ENCODE measurements around the gene PHPT1.

The PHPT1 gene

DNA sequence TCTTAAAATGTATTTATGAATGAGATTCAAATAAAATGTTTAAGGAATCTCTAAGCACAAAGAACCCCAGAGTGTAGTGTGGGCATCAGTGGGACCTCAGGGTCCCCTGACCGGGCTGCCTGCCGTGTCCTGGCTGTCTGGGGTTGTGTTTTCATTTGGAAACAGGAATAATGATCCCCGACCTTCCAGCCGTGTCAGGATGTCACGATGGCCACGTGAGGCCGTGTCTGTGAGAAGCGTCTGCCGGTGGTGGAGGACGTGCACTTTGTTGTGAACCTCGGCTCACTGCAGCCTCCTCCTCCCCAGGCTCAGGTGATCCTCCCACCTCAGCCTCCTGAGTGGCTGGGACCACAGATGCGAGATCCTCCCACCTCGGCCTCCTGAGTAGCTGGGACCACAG lies 41.5 kb downstream of the PHPT1 start:
- DNase-seq = no peak

DNA sequence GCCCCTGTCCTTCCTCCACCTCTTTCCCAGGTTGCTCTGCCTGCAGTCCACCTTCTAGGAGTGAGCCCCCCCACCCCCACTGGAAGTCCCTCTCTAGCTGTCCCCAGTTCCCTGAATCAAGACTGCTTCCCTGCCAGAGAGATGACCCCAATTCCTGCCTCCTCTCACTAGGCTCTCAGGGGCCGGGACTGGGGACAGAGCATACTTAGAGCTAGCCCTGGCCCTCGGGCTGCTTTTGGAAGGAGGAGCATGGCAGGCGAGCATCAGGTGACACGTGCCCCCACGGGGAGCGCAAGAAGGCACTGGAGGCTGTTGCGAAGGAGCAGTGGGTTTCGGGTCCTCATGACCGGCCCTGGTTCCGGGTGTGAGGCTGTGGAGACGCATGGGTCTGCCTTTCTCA lies 46.8 kb downstream of the PHPT1 start:
- no peak for DNase-seq

DNA sequence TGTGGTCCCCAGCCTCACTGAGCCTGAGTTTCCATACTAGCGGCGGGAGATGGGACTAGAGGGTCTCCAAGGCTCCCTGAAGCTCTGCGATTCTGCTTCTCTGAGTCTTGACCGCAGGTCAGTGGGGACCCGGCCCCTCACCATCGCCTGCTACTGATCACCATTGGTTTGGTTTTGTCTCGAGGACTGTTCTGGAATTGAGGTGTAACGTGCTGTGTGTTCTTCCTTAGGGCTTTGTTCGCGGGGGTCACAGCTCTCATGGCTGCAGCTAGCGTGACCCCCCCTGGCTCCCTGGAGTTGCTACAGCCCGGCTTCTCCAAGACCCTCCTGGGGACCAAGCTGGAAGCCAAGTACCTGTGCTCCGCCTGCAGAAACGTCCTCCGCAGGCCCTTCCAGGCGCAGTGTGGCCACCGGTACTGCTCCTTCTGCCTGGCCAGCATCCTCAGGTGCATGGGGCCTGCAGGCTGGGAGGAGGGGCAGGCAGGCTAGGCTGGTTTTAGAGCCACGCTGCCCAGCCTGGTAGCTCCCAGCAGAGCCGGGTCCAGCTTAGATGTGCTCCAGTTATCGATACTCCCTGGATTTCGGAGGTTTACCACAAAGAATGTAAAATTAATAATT lies 49.4 kb downstream of the PHPT1 start:
- no peak for DNase-seq

DNA sequence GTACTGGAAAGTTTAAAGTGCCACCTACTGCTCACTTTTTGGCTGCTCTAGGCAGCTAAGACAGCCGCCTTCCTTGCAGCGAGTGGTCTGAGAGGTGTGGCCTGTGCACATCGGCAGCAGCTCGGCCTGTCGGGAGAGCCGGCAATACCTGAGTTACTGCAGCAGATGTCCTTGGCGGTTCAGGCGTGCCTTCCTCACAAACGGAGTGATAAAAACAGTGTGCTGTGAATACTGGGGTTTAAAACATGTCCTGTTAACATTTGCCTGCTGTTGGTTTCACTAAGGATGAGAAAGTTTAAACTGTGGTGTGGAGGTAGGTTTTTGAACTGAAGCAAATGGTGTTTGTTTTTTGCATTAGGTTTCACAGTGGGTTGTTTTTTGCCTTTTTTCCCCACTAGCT lies 50.0 kb downstream of the PHPT1 start:
- no peak for DNase-seq

DNA sequence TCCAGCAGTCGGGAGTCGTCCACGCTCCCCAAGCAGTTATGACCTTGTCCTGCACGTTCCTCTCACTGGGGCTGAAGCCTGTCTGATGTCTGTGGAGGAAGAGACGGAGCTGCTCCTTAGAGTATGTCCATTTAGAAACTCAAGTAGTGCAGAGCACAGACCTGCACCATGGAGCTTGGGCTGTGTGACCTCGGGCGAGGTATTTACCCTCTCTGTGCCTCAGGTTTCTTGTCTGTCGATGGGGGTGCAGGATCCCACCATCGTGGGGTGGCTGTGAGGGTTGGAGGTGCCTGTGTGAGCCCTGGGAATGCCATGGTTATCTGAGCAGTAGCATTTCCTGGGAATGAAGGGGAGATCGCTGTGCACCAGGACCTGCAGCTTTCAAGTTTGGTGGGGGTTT lies 51.3 kb downstream of the PHPT1 start:
- DNase-seq = no peak

Measured in right hindlimb (tissue), 1 donor.